Germinal center (tissue), 1 donor: Measurements from ENCODE around the gene CDH1.

Experiments
- DNase-seq: peaks from one replicate; pipeline ENCODE4 v3.0.0; 2012; ENCODE audit warnings: mixed read lengths, low spot score

The CDH1 gene

GRCh38 chr16:68857479-68857878 lies 120.4 kb downstream of the CDH1 start:
- DNase-seq = no peak

DNA sequence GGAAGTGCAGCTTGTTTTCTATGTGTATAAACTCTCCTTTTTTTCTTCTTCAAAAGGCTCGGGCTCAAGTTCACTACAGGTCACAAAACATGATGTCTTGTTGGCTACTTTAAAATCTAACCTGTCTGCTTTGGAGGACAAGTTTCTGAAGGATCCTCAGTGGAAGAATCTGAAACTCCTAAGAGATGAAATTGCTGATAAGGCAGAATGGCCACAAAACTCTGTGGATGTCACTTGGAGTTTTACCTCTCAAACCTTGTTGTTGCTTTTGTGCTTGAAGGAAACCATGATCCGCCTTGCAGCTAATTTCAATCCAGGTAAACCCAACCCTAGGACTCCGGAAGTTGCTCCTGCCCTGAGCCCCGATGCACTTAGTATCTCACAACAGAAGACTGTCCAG lies 122.7 kb downstream of the CDH1 start:
- no peak for DNase-seq

DNA sequence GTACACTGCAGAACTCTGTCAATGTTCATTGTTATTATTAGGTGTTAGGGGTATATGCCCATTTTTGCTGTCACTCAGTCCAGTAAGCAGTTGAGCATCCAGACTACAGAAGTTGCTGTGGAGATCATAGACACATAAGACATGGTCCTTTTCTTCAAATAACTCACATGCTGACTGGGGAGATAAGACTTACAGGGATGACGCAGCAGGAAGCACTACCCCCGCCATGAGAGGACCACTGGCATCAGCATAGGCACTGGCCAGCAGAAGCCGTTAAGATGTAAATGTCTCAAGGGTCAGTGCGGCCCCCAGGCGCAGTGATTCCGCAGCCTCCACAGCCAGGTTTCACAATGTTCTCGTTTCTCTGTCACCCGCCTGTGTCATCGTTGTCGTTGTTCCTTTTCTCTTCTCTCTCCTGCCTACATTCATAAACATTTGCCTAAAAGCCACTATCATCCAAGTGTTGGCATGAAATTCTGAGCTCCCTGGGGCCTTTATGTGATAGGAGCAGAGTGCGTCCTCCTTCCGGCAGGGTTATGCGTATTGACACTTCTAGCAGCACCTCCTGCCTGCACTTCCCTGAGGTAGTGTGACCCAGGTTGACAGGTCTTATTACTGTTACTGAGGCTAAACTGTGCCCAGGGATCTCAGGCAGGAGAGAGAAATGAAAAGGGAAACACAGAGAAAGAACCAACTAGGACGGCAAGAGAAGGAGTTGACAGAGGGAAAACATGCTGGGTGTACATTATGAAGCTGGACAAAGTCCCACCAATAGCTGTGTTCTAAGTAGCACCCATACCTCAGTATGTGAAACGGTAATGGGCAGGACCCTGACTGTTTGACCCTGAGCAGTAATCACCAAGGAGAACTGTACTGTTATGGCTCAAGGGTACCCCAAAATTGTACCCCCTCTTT lies 124.1 kb downstream of the CDH1 start:
- no peak for DNase-seq

DNA sequence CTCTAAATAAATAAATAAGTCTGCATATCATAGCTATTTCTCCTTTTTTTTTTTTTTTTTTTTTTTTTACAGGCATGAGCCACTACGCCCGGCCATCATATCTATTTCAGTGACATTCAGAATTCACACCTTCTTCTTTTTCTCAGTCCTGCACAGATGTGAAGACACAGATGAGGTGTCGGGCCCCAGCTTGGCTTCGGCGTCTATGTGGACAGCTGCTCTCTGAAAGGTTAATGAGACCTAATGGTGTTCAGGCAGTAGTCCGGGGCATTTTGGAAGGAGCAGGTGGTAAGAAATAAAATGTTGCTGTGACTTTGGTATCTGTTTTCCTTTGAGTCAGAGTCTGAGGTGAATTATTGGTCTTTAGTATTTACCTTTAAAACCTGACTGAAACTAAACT lies 129.8 kb downstream of the CDH1 start:
- no peak for DNase-seq

DNA sequence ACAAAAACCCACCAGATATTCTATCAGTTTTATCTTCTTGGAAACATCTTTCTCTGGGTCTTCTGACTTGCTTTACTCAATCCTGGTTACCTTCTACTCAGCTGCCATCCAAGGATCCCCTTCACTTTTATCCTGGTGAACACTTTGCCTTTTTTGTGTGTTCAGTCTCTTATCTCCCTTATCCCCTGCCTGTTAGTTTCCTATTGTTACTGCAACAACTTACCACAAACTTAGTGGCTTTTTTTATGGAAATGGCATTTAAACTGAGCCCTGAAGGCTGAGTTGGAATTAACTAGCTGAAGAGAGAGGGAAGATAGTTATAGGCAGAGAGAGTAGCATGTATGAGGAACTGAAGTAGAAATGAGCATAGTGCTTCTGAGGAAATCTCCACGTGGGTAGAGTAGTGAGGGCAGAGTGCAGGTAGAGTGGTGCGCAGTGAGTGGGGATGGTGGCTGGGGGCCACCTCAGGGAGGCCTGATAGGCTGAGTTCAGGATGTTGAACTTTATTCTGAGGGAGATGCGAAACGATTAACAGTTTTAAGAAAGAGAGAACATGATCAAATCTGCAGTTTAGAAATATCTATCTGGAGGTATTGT lies 132.5 kb downstream of the CDH1 start:
- DNase-seq = no peak

- no peak for DNase-seq
These were observed 136.8 kb downstream of the CDH1 start for GRCh38 chr16:68873635-68874471.

DNA sequence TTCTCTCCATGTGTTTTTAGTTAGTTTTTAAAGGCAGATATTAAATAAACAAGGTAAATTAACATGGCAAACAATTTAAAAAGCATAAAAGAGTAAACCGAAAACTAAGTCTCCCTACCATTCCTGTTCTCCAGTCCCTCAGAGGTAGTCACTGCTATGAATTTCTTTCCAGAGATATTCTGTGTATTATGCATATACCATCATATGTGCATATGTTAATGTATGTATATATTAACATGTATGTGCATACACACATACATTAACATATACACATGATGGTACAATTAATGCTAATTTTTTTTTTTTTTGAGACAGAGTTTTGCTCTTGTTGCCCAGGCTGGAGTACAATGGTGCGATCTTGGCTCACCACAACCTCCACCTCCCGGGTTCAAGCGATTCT lies 138.8 kb downstream of the CDH1 start:
- DNase-seq = no peak

GRCh38 chr16:68883685-68884084 lies 146.6 kb downstream of the CDH1 start:
- no peak for DNase-seq

GRCh38 chr16:68884401-68884800 lies 147.3 kb downstream of the CDH1 start:
- DNase-seq = no peak
